Uterus (tissue), 2 donors: ENCODE results near the gene PPP2R2C.

Source experiments
- CTCF ChIP-seq, 4 experiments: fragments of 200-600 bp in 2 of 4; fragments of 450-650 bp in 2 of 4; sonication (generic) in 2 of 4; IDR thresholded peaks; one replicate each; pipeline ENCODE4 v1.5.1; 2016 to 2019; ENCODE audit warnings: antibody characterized with exemption in 4 of 4, mild to moderate bottlenecking in 2 of 4, moderate library complexity in 1 of 4
- POLR2A ChIP-seq, 2 donors: fragments of 450-650 bp; IDR thresholded peaks; one replicate each; pipeline ENCODE4 v1.6.1; 2016; ENCODE audit warnings: antibody characterized with exemption in 2 of 2, mild to moderate bottlenecking in 1 of 2, moderate library complexity in 1 of 2

GRCh38 chr4:6297266-6297815, 175.1 kb downstream of the PPP2R2C start:
- TF ChIP-seq POLR2A (IDR thresholded peaks at IDR 0.05) (no peak), CTCF (IDR thresholded peaks at IDR 0.05) (no peak)
